ENCODE results near the gene RNF32. TPM values are rescaled to one million over a fixed set of nuclear protein-coding genes. Genes with fewer than 3 reads are reported as not detected.

RNF32 gene
- total RNA-seq, 1 experiment from 2014 or later = 3.5 TPM

DNA sequence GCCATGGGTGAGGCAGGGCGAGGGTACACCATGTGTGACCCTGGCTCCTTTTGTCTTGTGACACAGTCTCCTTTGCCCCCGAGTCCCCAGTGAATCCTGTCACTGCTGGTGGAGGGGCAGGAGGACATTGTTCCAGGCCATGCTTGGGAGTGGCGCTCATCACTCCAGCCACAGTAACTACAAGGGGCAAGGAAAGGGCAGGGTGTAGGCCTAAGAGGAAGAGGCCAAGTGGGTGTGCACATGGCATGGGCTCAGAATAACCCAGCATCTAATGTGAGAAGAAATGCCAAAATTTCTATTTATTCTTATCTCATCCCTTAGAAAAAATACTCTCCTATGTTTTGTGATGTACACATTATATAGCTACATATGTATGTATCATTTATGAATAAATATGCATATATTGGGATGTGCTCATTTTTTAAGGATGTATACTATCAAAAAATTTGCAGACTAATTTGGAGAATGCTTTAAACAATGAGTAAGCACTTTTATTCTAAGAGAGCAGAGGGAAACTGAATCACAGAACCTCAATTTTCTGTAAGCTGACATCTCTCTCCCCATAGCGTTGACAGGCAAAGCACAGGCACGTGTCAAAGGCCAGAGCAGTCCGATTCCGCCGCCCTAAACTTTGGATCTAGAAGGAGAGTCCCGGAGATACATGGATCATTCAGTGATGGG is 36.9 kb downstream of the RNF32 start:
- POLR2A ChIA-PET = no interaction called here
- TF ChIP-seq POLR2AphosphoS5 (IDR thresholded peaks at IDR 0.05; ENCODE audit: low read depth, low read length) = no peak
- TF ChIP-seq, protein P1, sequence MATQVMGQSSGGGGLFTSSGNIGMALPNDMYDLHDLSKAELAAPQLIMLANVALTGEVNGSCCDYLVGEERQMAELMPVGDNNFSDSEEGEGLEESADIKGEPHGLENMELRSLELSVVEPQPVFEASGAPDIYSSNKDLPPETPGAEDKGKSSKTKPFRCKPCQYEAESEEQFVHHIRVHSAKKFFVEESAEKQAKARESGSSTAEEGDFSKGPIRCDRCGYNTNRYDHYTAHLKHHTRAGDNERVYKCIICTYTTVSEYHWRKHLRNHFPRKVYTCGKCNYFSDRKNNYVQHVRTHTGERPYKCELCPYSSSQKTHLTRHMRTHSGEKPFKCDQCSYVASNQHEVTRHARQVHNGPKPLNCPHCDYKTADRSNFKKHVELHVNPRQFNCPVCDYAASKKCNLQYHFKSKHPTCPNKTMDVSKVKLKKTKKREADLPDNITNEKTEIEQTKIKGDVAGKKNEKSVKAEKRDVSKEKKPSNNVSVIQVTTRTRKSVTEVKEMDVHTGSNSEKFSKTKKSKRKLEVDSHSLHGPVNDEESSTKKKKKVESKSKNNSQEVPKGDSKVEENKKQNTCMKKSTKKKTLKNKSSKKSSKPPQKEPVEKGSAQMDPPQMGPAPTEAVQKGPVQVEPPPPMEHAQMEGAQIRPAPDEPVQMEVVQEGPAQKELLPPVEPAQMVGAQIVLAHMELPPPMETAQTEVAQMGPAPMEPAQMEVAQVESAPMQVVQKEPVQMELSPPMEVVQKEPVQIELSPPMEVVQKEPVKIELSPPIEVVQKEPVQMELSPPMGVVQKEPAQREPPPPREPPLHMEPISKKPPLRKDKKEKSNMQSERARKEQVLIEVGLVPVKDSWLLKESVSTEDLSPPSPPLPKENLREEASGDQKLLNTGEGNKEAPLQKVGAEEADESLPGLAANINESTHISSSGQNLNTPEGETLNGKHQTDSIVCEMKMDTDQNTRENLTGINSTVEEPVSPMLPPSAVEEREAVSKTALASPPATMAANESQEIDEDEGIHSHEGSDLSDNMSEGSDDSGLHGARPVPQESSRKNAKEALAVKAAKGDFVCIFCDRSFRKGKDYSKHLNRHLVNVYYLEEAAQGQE (IDR thresholded peaks at IDR 0.05; ENCODE audit: insufficient read depth in 1 of 2, low read depth in 2 of 2, low read length in 1 of 2) = no peak
- no peak for TF ChIP-seq SIN3A (IDR thresholded peaks at IDR 0.05; ENCODE audit: borderline replicate concordance, insufficient read depth, low read depth, low read length)
- no peak for TF ChIP-seq TCF7L2 (IDR thresholded peaks at IDR 0.05; ENCODE audit: low read depth, low read length)
- TF ChIP-seq, protein P2, sequence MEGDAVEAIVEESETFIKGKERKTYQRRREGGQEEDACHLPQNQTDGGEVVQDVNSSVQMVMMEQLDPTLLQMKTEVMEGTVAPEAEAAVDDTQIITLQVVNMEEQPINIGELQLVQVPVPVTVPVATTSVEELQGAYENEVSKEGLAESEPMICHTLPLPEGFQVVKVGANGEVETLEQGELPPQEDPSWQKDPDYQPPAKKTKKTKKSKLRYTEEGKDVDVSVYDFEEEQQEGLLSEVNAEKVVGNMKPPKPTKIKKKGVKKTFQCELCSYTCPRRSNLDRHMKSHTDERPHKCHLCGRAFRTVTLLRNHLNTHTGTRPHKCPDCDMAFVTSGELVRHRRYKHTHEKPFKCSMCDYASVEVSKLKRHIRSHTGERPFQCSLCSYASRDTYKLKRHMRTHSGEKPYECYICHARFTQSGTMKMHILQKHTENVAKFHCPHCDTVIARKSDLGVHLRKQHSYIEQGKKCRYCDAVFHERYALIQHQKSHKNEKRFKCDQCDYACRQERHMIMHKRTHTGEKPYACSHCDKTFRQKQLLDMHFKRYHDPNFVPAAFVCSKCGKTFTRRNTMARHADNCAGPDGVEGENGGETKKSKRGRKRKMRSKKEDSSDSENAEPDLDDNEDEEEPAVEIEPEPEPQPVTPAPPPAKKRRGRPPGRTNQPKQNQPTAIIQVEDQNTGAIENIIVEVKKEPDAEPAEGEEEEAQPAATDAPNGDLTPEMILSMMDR (IDR thresholded peaks at IDR 0.05) = no peak
- in situ Hi-C loops (cut with HindIII; ENCODE audit: low pct_unique_long_range_greater_than_20kb, low sequenced_read_pairs) (no loop called here), intact Hi-C loops (cut with micrococcal nuclease; ENCODE audit: unreplicated experiment) (no loop called here)
- CTCF ChIA-PET = no interaction called here
- DNase-seq (ENCODE audit: low read depth, low spot score) (no peak), ATAC-seq (no peak)
- Histone ChIP-seq H3K4me3 (ENCODE audit: low read depth in 2 of 2, low read length in 2 of 2) (no peak overlapping the region), H3K36me3 (ENCODE audit: control insufficient read depth, insufficient read depth, low read length) (peaks cover 12% of the 10 kb centered on the region), H3K27ac (ENCODE audit: low read length) (no peak overlapping the region), H3K27me3 (ENCODE audit: control insufficient read depth, insufficient read depth, low read length) (no peaks in the 10 kb centered on the region), H3K9me3 (ENCODE audit: control insufficient read depth, insufficient read depth, low read depth, low read length) (no peaks in the 10 kb centered on the region), H3K4me1 (ENCODE audit: control insufficient read depth, insufficient read depth, low read length) (no peaks in the 10 kb centered on the region)
- no TSS peak for BruUV-seq (replicated peaks)

DNA sequence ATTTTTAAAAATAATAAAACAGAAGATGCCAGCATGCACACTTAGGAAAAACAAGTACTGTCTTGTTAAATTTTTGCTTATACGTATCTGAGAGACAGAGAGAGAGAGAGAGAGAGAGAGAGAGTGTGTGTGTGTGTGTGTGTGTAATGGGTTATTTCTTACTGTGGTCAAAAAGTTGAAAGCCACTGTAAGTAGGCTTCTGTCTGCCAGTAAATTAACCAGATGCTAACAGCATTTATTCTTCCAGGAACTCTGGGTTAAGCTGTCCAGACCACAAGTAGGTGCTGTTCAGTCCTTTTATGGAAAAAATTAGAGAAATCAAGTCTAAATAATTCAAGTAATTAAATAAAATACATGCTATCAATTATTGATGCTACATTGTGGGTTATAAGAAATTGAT is 39.7 kb downstream of the RNF32 start:
- no peaks in the 10 kb centered on the region for H3K27me3 ChIP-seq (ENCODE audit: control insufficient read depth, insufficient read depth, low read length)
- H3K27ac ChIP-seq (ENCODE audit: low read length) = no peak overlapping the region
- in situ Hi-C loops (cut with HindIII; ENCODE audit: low pct_unique_long_range_greater_than_20kb, low sequenced_read_pairs) (no loop called here), intact Hi-C loops (cut with micrococcal nuclease; ENCODE audit: unreplicated experiment) (no loop called here)
- BruUV-seq (replicated peaks) = no TSS peak
- DNase-seq (ENCODE audit: low read depth, low spot score) (no peak), ATAC-seq (no peak)
- H3K36me3 ChIP-seq (ENCODE audit: control insufficient read depth, insufficient read depth, low read length) = peaks cover 12% of the 10 kb centered on the region
- ChIA-PET POLR2A (no interaction called here), CTCF (no interaction called here)
- TF ChIP-seq TCF7L2 (IDR thresholded peaks at IDR 0.05; ENCODE audit: low read depth, low read length) (no peak), POLR2AphosphoS5 (IDR thresholded peaks at IDR 0.05; ENCODE audit: low read depth, low read length) (no peak), SIN3A (IDR thresholded peaks at IDR 0.05; ENCODE audit: borderline replicate concordance, insufficient read depth, low read depth, low read length) (no peak)
- TF ChIP-seq, protein P1 (IDR thresholded peaks at IDR 0.05; ENCODE audit: insufficient read depth in 1 of 2, low read depth in 2 of 2, low read length in 1 of 2) = no peak
- TF ChIP-seq, protein P2 (IDR thresholded peaks at IDR 0.05) = no peak
- H3K9me3 ChIP-seq (ENCODE audit: control insufficient read depth, insufficient read depth, low read depth, low read length) = no peaks in the 10 kb centered on the region
- no peaks in the 10 kb centered on the region for H3K4me1 ChIP-seq (ENCODE audit: control insufficient read depth, insufficient read depth, low read length)
- no peak overlapping the region for H3K4me3 ChIP-seq (ENCODE audit: low read depth in 2 of 2, low read length in 2 of 2)
